Measurements from ENCODE around the gene SIM1. TPM values are rescaled to one million over a fixed set of nuclear protein-coding genes. Genes with fewer than 3 reads are reported as not detected.

Gene SIM1
- total RNA-seq, 1 experiment from 2014 or later: not detected

DNA sequence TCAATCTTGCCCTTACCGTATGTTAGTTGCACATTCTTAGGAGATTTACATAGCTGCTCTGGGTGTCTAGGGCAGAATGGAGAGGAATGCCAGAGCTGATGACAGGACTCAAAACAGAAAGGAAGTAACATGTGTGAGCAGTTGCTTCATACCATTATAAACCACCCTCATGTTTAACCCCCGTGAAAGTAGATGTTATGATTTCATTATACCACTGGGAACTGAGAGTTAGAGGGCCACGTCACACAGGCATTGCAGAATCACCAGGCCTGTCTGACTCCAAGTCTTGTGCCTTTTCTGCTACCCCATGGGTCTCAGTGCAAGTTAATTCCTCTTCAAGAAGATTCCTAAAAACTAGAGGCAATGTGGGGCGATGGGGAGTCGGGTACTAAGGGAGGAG is 23.5 kb upstream of the SIM1 start:
- BruUV-seq (replicated peaks): no TSS peak
- no peak for DNase-seq (ENCODE audit: low read depth, low spot score)
- H3K4me1 ChIP-seq (ENCODE audit: control insufficient read depth, insufficient read depth, low read length): no peaks in the 10 kb centered on the region
- no peak for ATAC-seq
- H3K27ac ChIP-seq (ENCODE audit: low read length): no peak overlapping the region
- H3K36me3 ChIP-seq (ENCODE audit: control insufficient read depth, insufficient read depth, low read length): no peaks in the 10 kb centered on the region
- no peak for TF ChIP-seq POLR2AphosphoS5 (IDR thresholded peaks at IDR 0.05; ENCODE audit: low read depth, low read length)
- no peak for TF ChIP-seq SIN3A (IDR thresholded peaks at IDR 0.05; ENCODE audit: borderline replicate concordance, insufficient read depth, low read depth, low read length)
- TF ChIP-seq, protein P1, sequence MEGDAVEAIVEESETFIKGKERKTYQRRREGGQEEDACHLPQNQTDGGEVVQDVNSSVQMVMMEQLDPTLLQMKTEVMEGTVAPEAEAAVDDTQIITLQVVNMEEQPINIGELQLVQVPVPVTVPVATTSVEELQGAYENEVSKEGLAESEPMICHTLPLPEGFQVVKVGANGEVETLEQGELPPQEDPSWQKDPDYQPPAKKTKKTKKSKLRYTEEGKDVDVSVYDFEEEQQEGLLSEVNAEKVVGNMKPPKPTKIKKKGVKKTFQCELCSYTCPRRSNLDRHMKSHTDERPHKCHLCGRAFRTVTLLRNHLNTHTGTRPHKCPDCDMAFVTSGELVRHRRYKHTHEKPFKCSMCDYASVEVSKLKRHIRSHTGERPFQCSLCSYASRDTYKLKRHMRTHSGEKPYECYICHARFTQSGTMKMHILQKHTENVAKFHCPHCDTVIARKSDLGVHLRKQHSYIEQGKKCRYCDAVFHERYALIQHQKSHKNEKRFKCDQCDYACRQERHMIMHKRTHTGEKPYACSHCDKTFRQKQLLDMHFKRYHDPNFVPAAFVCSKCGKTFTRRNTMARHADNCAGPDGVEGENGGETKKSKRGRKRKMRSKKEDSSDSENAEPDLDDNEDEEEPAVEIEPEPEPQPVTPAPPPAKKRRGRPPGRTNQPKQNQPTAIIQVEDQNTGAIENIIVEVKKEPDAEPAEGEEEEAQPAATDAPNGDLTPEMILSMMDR (IDR thresholded peaks at IDR 0.05): no peak
- TF ChIP-seq TCF7L2 (IDR thresholded peaks at IDR 0.05; ENCODE audit: low read depth, low read length): no peak
- TF ChIP-seq, protein P2, sequence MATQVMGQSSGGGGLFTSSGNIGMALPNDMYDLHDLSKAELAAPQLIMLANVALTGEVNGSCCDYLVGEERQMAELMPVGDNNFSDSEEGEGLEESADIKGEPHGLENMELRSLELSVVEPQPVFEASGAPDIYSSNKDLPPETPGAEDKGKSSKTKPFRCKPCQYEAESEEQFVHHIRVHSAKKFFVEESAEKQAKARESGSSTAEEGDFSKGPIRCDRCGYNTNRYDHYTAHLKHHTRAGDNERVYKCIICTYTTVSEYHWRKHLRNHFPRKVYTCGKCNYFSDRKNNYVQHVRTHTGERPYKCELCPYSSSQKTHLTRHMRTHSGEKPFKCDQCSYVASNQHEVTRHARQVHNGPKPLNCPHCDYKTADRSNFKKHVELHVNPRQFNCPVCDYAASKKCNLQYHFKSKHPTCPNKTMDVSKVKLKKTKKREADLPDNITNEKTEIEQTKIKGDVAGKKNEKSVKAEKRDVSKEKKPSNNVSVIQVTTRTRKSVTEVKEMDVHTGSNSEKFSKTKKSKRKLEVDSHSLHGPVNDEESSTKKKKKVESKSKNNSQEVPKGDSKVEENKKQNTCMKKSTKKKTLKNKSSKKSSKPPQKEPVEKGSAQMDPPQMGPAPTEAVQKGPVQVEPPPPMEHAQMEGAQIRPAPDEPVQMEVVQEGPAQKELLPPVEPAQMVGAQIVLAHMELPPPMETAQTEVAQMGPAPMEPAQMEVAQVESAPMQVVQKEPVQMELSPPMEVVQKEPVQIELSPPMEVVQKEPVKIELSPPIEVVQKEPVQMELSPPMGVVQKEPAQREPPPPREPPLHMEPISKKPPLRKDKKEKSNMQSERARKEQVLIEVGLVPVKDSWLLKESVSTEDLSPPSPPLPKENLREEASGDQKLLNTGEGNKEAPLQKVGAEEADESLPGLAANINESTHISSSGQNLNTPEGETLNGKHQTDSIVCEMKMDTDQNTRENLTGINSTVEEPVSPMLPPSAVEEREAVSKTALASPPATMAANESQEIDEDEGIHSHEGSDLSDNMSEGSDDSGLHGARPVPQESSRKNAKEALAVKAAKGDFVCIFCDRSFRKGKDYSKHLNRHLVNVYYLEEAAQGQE (IDR thresholded peaks at IDR 0.05; ENCODE audit: insufficient read depth in 1 of 2, low read depth in 2 of 2, low read length in 1 of 2): no peak
- ChIA-PET CTCF (no interaction called here), POLR2A (no interaction called here)
- intact Hi-C loops (cut with micrococcal nuclease; ENCODE audit: unreplicated experiment) (no loop called here), in situ Hi-C loops (cut with HindIII; ENCODE audit: low pct_unique_long_range_greater_than_20kb, low sequenced_read_pairs) (no loop called here)
- no peak overlapping the region for H3K4me3 ChIP-seq (ENCODE audit: low read depth in 2 of 2, low read length in 2 of 2)
- no peaks in the 10 kb centered on the region for H3K9me3 ChIP-seq (ENCODE audit: control insufficient read depth, insufficient read depth, low read depth, low read length)
- H3K27me3 ChIP-seq (ENCODE audit: control insufficient read depth, insufficient read depth, low read length): no peaks in the 10 kb centered on the region

DNA sequence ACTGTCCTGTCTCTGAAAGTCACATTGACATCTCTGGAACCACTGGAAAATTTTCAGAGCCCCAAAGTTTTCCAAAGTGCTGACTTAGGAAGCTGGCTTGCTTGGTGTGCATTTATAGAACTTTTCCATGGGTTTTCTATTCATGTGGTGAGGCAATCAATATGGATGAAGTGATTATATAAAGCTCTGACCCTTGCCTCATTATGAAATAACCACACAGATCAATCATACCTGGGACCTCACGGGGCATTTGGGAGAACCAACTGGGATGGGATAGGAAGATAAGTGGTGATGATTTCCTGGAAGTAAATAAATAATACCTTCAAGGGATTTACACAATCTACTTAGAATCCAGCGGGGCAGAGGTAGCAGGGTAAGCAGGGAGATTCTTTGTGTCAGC is 22.9 kb upstream of the SIM1 start:
- no TSS peak for BruUV-seq (replicated peaks)
- no peaks in the 10 kb centered on the region for H3K36me3 ChIP-seq (ENCODE audit: control insufficient read depth, insufficient read depth, low read length)
- no peaks in the 10 kb centered on the region for H3K27me3 ChIP-seq (ENCODE audit: control insufficient read depth, insufficient read depth, low read length)
- in situ Hi-C loops (cut with HindIII; ENCODE audit: low pct_unique_long_range_greater_than_20kb, low sequenced_read_pairs) (no loop called here), intact Hi-C loops (cut with micrococcal nuclease; ENCODE audit: unreplicated experiment) (no loop called here)
- no peak overlapping the region for H3K27ac ChIP-seq (ENCODE audit: low read length)
- CTCF ChIA-PET: no interaction called here
- H3K4me3 ChIP-seq (ENCODE audit: low read depth in 2 of 2, low read length in 2 of 2): no peak overlapping the region
- ATAC-seq (no peak), DNase-seq (ENCODE audit: low read depth, low spot score) (no peak)
- TF ChIP-seq POLR2AphosphoS5 (IDR thresholded peaks at IDR 0.05; ENCODE audit: low read depth, low read length) (no peak), TCF7L2 (IDR thresholded peaks at IDR 0.05; ENCODE audit: low read depth, low read length) (no peak), SIN3A (IDR thresholded peaks at IDR 0.05; ENCODE audit: borderline replicate concordance, insufficient read depth, low read depth, low read length) (no peak)
- TF ChIP-seq, protein P2 (IDR thresholded peaks at IDR 0.05; ENCODE audit: insufficient read depth in 1 of 2, low read depth in 2 of 2, low read length in 1 of 2): no peak
- TF ChIP-seq, protein P1 (IDR thresholded peaks at IDR 0.05): no peak
- H3K9me3 ChIP-seq (ENCODE audit: control insufficient read depth, insufficient read depth, low read depth, low read length): no peaks in the 10 kb centered on the region
- POLR2A ChIA-PET: no interaction called here
- H3K4me1 ChIP-seq (ENCODE audit: control insufficient read depth, insufficient read depth, low read length): no peaks in the 10 kb centered on the region

All from Panc1 (cell line).